CD4-positive, alpha-beta T cell treated with Interferon alpha-2 for 1 hour (primary cell): ENCODE measurements around the gene OR2T10.
"Not testable (repeated sequence)": the region's sequence is repeated elsewhere in the genome, so short reads cannot be mapped to it uniquely, and the experiment has no call there.

Experiments
- DNase-seq, 2 donors: peaks; one replicate each; pipeline ENCODE4 v3.0.0-alpha.2; 2020 to 2022

The OR2T10 gene

GRCh38 chr1:248597589-248597988, at the start of gene OR2T10:
OR2T10 (minus strand) TSS chr1:248597700; CDS start chr1:248593768, 3,932 bp downstream.
- DNase-seq = no peak

- DNase-seq = not testable (repeated sequence)
These were observed 47.7 kb upstream of the OR2T10 start, which contains the start of gene OR2T35 for GRCh38 chr1:248645178-248645577. OR2T35 (minus strand) TSS chr1:248645278; CDS start chr1:248639258, 6,020 bp downstream.

- DNase-seq = not testable (repeated sequence)
These were observed 45.6 kb upstream of the OR2T10 start for GRCh38 chr1:248642971-248643651.

- DNase-seq = not testable (repeated sequence)
These were observed 44.1 kb upstream of the OR2T10 start for GRCh38 chr1:248641583-248641982.

GRCh38 chr1:248640906-248641305, 43.4 kb upstream of the OR2T10 start:
- DNase-seq = not testable (repeated sequence)

- not testable (repeated sequence) for DNase-seq
These were observed 42.2 kb upstream of the OR2T10 start for GRCh38 chr1:248639652-248640051.

- not testable (repeated sequence) for DNase-seq
These were observed 39.1 kb upstream of the OR2T10 start for GRCh38 chr1:248636612-248637011.

GRCh38 chr1:248634991-248635390, 37.5 kb upstream of the OR2T10 start, which contains the start of gene OR2T11:
OR2T11 (minus strand) TSS chr1:248635091; CDS start chr1:248627128, 7,963 bp downstream.
- DNase-seq = not testable (repeated sequence)

- no peak for DNase-seq
These were observed 34.0 kb upstream of the OR2T10 start for GRCh38 chr1:248631354-248632008.

- DNase-seq = no peak
These were observed 33.1 kb upstream of the OR2T10 start for GRCh38 chr1:248630551-248630950.

GRCh38 chr1:248627971-248628844, 30.7 kb upstream of the OR2T10 start:
- no peak for DNase-seq

GRCh38 chr1:248625971-248626370, 28.5 kb upstream of the OR2T10 start:
- no peak for DNase-seq

GRCh38 chr1:248625166-248625565, 27.7 kb upstream of the OR2T10 start:
- DNase-seq = no peak

- DNase-seq = peak in 1 of 2 donors; percentile 41
These were observed 25.1 kb upstream of the OR2T10 start for GRCh38 chr1:248622570-248623001.

GRCh38 chr1:248621770-248622169, 24.3 kb upstream of the OR2T10 start:
- DNase-seq = no peak

- DNase-seq = peak; percentile 6 to 51
These were observed 21.4 kb upstream of the OR2T10 start for GRCh38 chr1:248618878-248619277.

- no peak for DNase-seq
These were observed 20.6 kb upstream of the OR2T10 start for GRCh38 chr1:248618119-248618518.

- no peak for DNase-seq
These were observed 16.2 kb upstream of the OR2T10 start for GRCh38 chr1:248613742-248614141.

- peak in 1 of 2 donors; percentile 21 for DNase-seq
These were observed 14.4 kb upstream of the OR2T10 start for GRCh38 chr1:248611883-248612414.

- no peak for DNase-seq
These were observed 12.8 kb upstream of the OR2T10 start for GRCh38 chr1:248610301-248610700.

GRCh38 chr1:248599396-248599795, 1.9 kb upstream of the OR2T10 start:
- no peak for DNase-seq

- no peak for DNase-seq
These were observed 885 bp downstream of the OR2T10 start for GRCh38 chr1:248596615-248597014.

- DNase-seq = no peak
These were observed 4.3 kb downstream of the OR2T10 start for GRCh38 chr1:248593226-248593625.
